Body of pancreas (tissue), 4 donors: Measurements from ENCODE around the gene KCNAB1. TPM values are rescaled to one million over a fixed set of nuclear protein-coding genes. Genes with fewer than 3 reads are reported as not detected.
"Not testable (repeated sequence)": the region's sequence is repeated elsewhere in the genome, so short reads cannot be mapped to it uniquely, and the experiment has no call there.

Experiments
- ATAC-seq: fragments of 150-250 bp; one replicate; pipeline ENCODE4 v1.9.1; 2016
- DNase-seq, 4 donors: peaks; one replicate each; pipeline ENCODE4 v3.0.0-alpha.2; 2019
- H3K27ac ChIP-seq, 4 donors: fragments of 200-600 bp; sonication (generic); 1 replicate in 3 of 4; 2 replicates in 1 of 4; pipeline versions ENCODE4 v1.5.1 to v1.6.1; 2016 to 2019; ENCODE audit warnings: mild to moderate bottlenecking in 1 of 4, mixed read lengths in 1 of 4, moderate library complexity in 1 of 4
- H3K27me3 ChIP-seq, 2 donors: fragments of 200-600 bp; sonication (generic); one replicate each; pipeline ENCODE4 v1.6.0; 2016; ENCODE audit warnings: mild to moderate bottlenecking in 1 of 2
- H3K36me3 ChIP-seq, 2 donors: fragments of 200-600 bp; sonication (generic); replicated peaks in 1 of 2; 2 replicates each; pipeline ENCODE4 v1.5.1; 2016; ENCODE audit warnings: low read depth in 2 of 2; ENCODE audit not compliant: insufficient read depth in 1 of 2
- H3K4me1 ChIP-seq: fragments of 200-600 bp; sonication (generic); one replicate; pipeline ENCODE4 v1.6.0; 2016
- H3K4me3 ChIP-seq, 2 donors: fragments of 200-600 bp; sonication (generic); 1 replicate in 1 of 2; 2 replicates in 1 of 2; pipeline ENCODE4 v1.5.1; 2016 to 2019
- H3K9me3 ChIP-seq, 3 donors: fragments of 200-600 bp; sonication (generic); 1 replicate in 2 of 3; 2 replicates in 1 of 3; pipeline ENCODE4 v1.5.1; 2016
- CTCF ChIP-seq, 7 experiments: fragments of 450-650 bp in 4 of 7; fragments of 200-600 bp in 3 of 7; sonication (generic) in 3 of 7; IDR thresholded peaks; one replicate each; pipeline ENCODE4 v1.5.1; 2016 to 2019; ENCODE audit warnings: antibody characterized with exemption in 7 of 7
- POLR2A ChIP-seq, 3 donors: fragments of 450-650 bp; IDR thresholded peaks; one replicate each; pipeline ENCODE4 v1.6.1; 2016; ENCODE audit warnings: antibody characterized with exemption in 3 of 3, mild to moderate bottlenecking in 2 of 3
- WGBS, 2 donors: methylation state at CpG; one replicate each; pipeline ENCODE4 v1.1.5; 2017; 5-methylcytosine and 5-hydroxymethylcytosine counted together
- intact Hi-C: fragments of 100-400 bp; cut with DNase I; formaldehyde crosslinking; loops from one replicate; pipeline ENCODE4 v1.15.1; 2023
- total RNA-seq, 2 donors: library from RNA; depleted of rRNA; stranded (reverse); fragments of >200 nt; gene quantifications; one replicate each; pipeline ENCODE4 v1.1.0, GENCODE V29; 2016

The KCNAB1 gene
- total RNA-seq, 2 donors from 2014 or later: 5.2 to 5.3 TPM

GRCh38 chr3:156563900-156564682 lies 443.7 kb downstream of the KCNAB1 start:
- Histone ChIP-seq H3K27me3 (no peaks in the 10 kb centered on the region), H3K9me3 (no peaks in the 10 kb centered on the region), H3K4me1 (peaks cover 14% of the 10 kb centered on the region), H3K27ac (no peak overlapping the region), H3K36me3 (no peaks in the 10 kb centered on the region), H3K4me3 (no peak overlapping the region)
- intact Hi-C loops: loop anchor here (10.0 kb wide), 1 partner anchor 91 kb away; no protein-coding TSS in a partner anchor
- ATAC-seq (no peak), DNase-seq (no peak)
- TF ChIP-seq CTCF (IDR thresholded peaks at IDR 0.05) (no peak), POLR2A (IDR thresholded peaks at IDR 0.05) (no peak)
- WGBS, 2 donors: 33 to 50% methylated on average over 1 of the region's 1 CpG

GRCh38 chr3:156569016-156569415 lies 448.6 kb downstream of the KCNAB1 start:
- H3K27ac ChIP-seq, H3K36me3 ChIP-seq, H3K27me3 ChIP-seq, DNase-seq, H3K9me3 ChIP-seq, H3K4me1 ChIP-seq, ATAC-seq, H3K4me3 ChIP-seq: not testable (repeated sequence)
- WGBS, 2 donors: 87 to 89% methylated on average over 8 of the region's 8 CpGs
- intact Hi-C loops: loop anchor here (10.0 kb wide), 1 partner anchor 86 kb away; no protein-coding TSS in a partner anchor

GRCh38 chr3:156569881-156570280 lies 449.5 kb downstream of the KCNAB1 start:
- not testable (repeated sequence) for H3K4me1 ChIP-seq, H3K36me3 ChIP-seq, H3K9me3 ChIP-seq, DNase-seq, H3K27me3 ChIP-seq, H3K4me3 ChIP-seq, H3K27ac ChIP-seq, ATAC-seq
- intact Hi-C loops: loop anchor here (10.0 kb wide), 1 partner anchor 85 kb away; no protein-coding TSS in a partner anchor
- WGBS, 2 donors: 67 to 71% methylated on average over 4 of the region's 4 CpGs

GRCh38 chr3:156575641-156576040 lies 455.3 kb downstream of the KCNAB1 start:
- no peaks in the 10 kb centered on the region for H3K27me3 ChIP-seq
- DNase-seq: no peak
- intact Hi-C loops: no loop called here

GRCh38 chr3:156576051-156576450 lies 455.7 kb downstream of the KCNAB1 start:
- ATAC-seq (no peak), DNase-seq (no peak)
- Histone ChIP-seq H3K36me3 (no peaks in the 10 kb centered on the region), H3K27me3 (no peaks in the 10 kb centered on the region), H3K27ac (no peak overlapping the region), H3K4me3 (no peak overlapping the region), H3K4me1 (no peaks in the 10 kb centered on the region), H3K9me3 (no peaks in the 10 kb centered on the region)
- WGBS, 2 donors: 66 to 78% methylated on average over 2 of the region's 2 CpGs
- TF ChIP-seq CTCF (IDR thresholded peaks at IDR 0.05) (no peak), POLR2A (IDR thresholded peaks at IDR 0.05) (no peak)
- intact Hi-C loops: no loop called here

More at GRCh38 chr3:156575641-156576040, 455.3 kb downstream of the KCNAB1 start:
- 91% methylated on average over 3 of the region's 3 CpGs for WGBS, 2 donors
- no peak for ATAC-seq
- no peaks in the 10 kb centered on the region for H3K9me3 ChIP-seq
- no peak overlapping the region for H3K27ac ChIP-seq
- TF ChIP-seq CTCF (IDR thresholded peaks at IDR 0.05): no peak
- TF ChIP-seq POLR2A (IDR thresholded peaks at IDR 0.05): no peak
- no peaks in the 10 kb centered on the region for H3K36me3 ChIP-seq
- H3K4me1 ChIP-seq: no peaks in the 10 kb centered on the region
- H3K4me3 ChIP-seq: no peak overlapping the region
